CD1c-positive myeloid dendritic cell (primary cell): Measurements from ENCODE around the gene ZBTB1.
"Not testable (repeated sequence)": the region's sequence is repeated elsewhere in the genome, so short reads cannot be mapped to it uniquely, and the experiment has no call there.

Experiments used
- DNase-seq: peaks from one replicate; pipeline ENCODE4 v3.0.0-alpha.2; 2016; ENCODE audit errors: extremely low spot score

The ZBTB1 gene

GRCh38 chr14:64569138-64569631 is 64.6 kb downstream of the ZBTB1 start:
- DNase-seq: no peak

DNA sequence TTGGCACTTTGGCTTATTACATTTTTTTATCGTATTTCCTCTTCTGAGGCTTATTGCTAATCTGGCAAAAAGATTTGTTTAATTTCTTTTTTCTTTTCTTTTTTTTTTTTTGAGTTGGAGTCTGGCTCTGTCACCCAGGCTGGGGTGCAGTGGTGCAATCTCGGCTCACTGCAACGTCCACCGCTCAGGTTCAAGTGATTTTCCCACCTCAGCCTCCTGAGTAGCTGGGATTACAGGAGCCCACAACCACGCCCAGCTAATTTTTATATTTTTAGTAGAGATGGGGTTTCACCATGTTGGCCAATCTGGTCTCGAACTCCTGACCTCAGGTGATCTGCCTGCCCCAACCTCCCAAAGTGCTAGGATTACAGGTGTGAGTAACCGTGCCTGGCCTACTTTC is 65.1 kb downstream of the ZBTB1 start:
- not testable (repeated sequence) for DNase-seq

GRCh38 chr14:64572386-64573104 is 68.0 kb downstream of the ZBTB1 start:
- DNase-seq: no peak

DNA sequence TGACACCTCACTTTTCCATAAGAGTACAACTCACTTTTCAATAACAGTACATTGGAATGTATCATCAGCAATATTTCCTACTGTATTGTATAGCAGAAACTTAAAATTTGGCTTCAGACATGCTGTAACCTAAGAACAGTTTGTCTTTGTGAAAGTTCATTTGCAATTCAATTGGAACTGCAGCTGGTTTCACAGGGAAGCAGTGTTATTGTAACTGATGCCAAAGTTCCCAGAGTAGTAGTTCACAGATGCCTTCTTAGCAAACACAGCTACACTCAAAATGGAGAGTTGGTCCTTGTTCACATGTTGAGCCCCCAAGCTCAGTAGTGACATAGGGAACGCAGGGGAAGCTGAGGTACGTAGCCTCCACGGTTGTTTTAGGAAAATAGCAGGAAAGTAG is 68.5 kb downstream of the ZBTB1 start:
- DNase-seq: no peak
